ENCODE measurements around the gene COL4A6.

COL4A6 gene

GRCh38 chrX:108332281-108332680 lies 105.9 kb downstream of the COL4A6 start:
- TF ChIP-seq CTCF (conservative IDR thresholded peaks at IDR 0.05; ENCODE audit: low read length) (no peak), EZH2phosphoT487 (IDR thresholded peaks at IDR 0.05; ENCODE audit: borderline replicate concordance) (no peak)
- Histone ChIP-seq H3K36me3 (ENCODE audit: insufficient read depth, low read length) (no peaks in the 10 kb centered on the region), H3K4me3 (ENCODE audit: low read length, poor library complexity, severe bottlenecking) (no peak overlapping the region), H3K4me2 (ENCODE audit: low read depth, low read length, poor library complexity, severe bottlenecking) (no peak overlapping the region), H3K9me2 (replicated peaks; ENCODE audit: low read depth, low read length) (no peaks in the 10 kb centered on the region), H3F3A (ENCODE audit: low read depth) (no peaks in the 10 kb centered on the region), H2AFZ (ENCODE audit: low read length) (no peak overlapping the region), H4K20me1 (ENCODE audit: insufficient read depth, low read length, poor library complexity, severe bottlenecking) (no peaks in the 10 kb centered on the region), H3K27me3 (ENCODE audit: insufficient read depth, low read length, poor library complexity, severe bottlenecking) (no peaks in the 10 kb centered on the region), H3K9ac (ENCODE audit: low read depth, low read length, poor library complexity, severe bottlenecking) (no peak overlapping the region), H3K79me2 (ENCODE audit: insufficient read depth, low read length) (no peaks in the 10 kb centered on the region), H3K4me1 (ENCODE audit: insufficient read depth, low read length, poor library complexity, severe bottlenecking) (no peaks in the 10 kb centered on the region), H3K9me3 (ENCODE audit: insufficient read depth, low read depth, low read length) (no peaks in the 10 kb centered on the region)

GRCh38 chrX:108331126-108331909 lies 106.9 kb downstream of the COL4A6 start:
- no peaks in the 10 kb centered on the region for H3F3A ChIP-seq (ENCODE audit: low read depth)
- no peaks in the 10 kb centered on the region for H3K79me2 ChIP-seq (ENCODE audit: insufficient read depth, low read length)
- no peak overlapping the region for H2AFZ ChIP-seq (ENCODE audit: low read length)
- no peaks in the 10 kb centered on the region for H3K4me1 ChIP-seq (ENCODE audit: insufficient read depth, low read length, poor library complexity, severe bottlenecking)
- no peaks in the 10 kb centered on the region for H3K9me3 ChIP-seq (ENCODE audit: insufficient read depth, low read depth, low read length)
- TF ChIP-seq CTCF (conservative IDR thresholded peaks at IDR 0.05; ENCODE audit: low read length) (no peak), EZH2phosphoT487 (IDR thresholded peaks at IDR 0.05; ENCODE audit: borderline replicate concordance) (no peak)
- no peaks in the 10 kb centered on the region for H3K9me2 ChIP-seq (replicated peaks; ENCODE audit: low read depth, low read length)
- H3K27me3 ChIP-seq (ENCODE audit: insufficient read depth, low read length, poor library complexity, severe bottlenecking), result no peaks in the 10 kb centered on the region
- no peak overlapping the region for H3K4me3 ChIP-seq (ENCODE audit: low read length, poor library complexity, severe bottlenecking)
- H4K20me1 ChIP-seq (ENCODE audit: insufficient read depth, low read length, poor library complexity, severe bottlenecking), result no peaks in the 10 kb centered on the region
- no peaks in the 10 kb centered on the region for H3K36me3 ChIP-seq (ENCODE audit: insufficient read depth, low read length)
- no peak overlapping the region for H3K4me2 ChIP-seq (ENCODE audit: low read depth, low read length, poor library complexity, severe bottlenecking)
- H3K9ac ChIP-seq (ENCODE audit: low read depth, low read length, poor library complexity, severe bottlenecking), result no peak overlapping the region

- no peaks in the 10 kb centered on the region for H3F3A ChIP-seq (ENCODE audit: low read depth)
- no peak overlapping the region for H3K4me2 ChIP-seq (ENCODE audit: low read depth, low read length, poor library complexity, severe bottlenecking)
- no peaks in the 10 kb centered on the region for H3K9me3 ChIP-seq (ENCODE audit: insufficient read depth, low read depth, low read length)
- H3K4me3 ChIP-seq (ENCODE audit: low read length, poor library complexity, severe bottlenecking), result no peak overlapping the region
- H3K9ac ChIP-seq (ENCODE audit: low read depth, low read length, poor library complexity, severe bottlenecking), result no peak overlapping the region
- H3K79me2 ChIP-seq (ENCODE audit: insufficient read depth, low read length), result no peaks in the 10 kb centered on the region
- no peaks in the 10 kb centered on the region for H3K36me3 ChIP-seq (ENCODE audit: insufficient read depth, low read length)
- TF ChIP-seq CTCF (conservative IDR thresholded peaks at IDR 0.05; ENCODE audit: low read length) (no peak), EZH2phosphoT487 (IDR thresholded peaks at IDR 0.05; ENCODE audit: borderline replicate concordance) (no peak)
- no peaks in the 10 kb centered on the region for H3K4me1 ChIP-seq (ENCODE audit: insufficient read depth, low read length, poor library complexity, severe bottlenecking)
- H3K27me3 ChIP-seq (ENCODE audit: insufficient read depth, low read length, poor library complexity, severe bottlenecking), result no peaks in the 10 kb centered on the region
- H4K20me1 ChIP-seq (ENCODE audit: insufficient read depth, low read length, poor library complexity, severe bottlenecking), result no peaks in the 10 kb centered on the region
- no peaks in the 10 kb centered on the region for H3K9me2 ChIP-seq (replicated peaks; ENCODE audit: low read depth, low read length)
- H2AFZ ChIP-seq (ENCODE audit: low read length), result no peak overlapping the region
Measured at GRCh38 chrX:108323751-108324150, 114.5 kb downstream of the COL4A6 start.

Measured in Loucy (cell line).